Right ventricle myocardium inferior (tissue), 1 donor: ENCODE results near the gene CTDP1. TPM values are rescaled to one million over a fixed set of nuclear protein-coding genes. Genes with fewer than 3 reads are reported as not detected.

Experiments used
- ATAC-seq: fragments of 200-7000 bp; cut with Tn5 transposase; one replicate; pipeline ENCODE4 v1.9.1; 2020; ENCODE audit warnings: mild to moderate bottlenecking, moderate library complexity
- DNase-seq: peaks from one replicate; pipeline ENCODE4 v3.0.0; 2021; ENCODE audit errors: missing footprints
- intact Hi-C: fragments of 100-400 bp; cut with DNase I; formaldehyde crosslinking; loops from one replicate; pipeline ENCODE4 v1.11.0; 2022
- total RNA-seq: library from RNA; stranded (reverse); fragmentation: NEBNext Ultra II Directional; extraction: Animal tissue kit (Norgen Biotek cat#: 25700); gene quantifications from one replicate; pipeline ENCODE4 v1.2.1, GENCODE V29; 2021
- donor health status: DM: no; HTN: yes; CAD: no; lungs with severe emphysema.

The CTDP1 gene
- total RNA-seq, 1 donor from 2014 or later: 8.4 TPM

GRCh38 chr18:79768745-79769144, 89.1 kb downstream of the CTDP1 start:
- DNase-seq (no peak), ATAC-seq (no peak)
- intact Hi-C loops: no loop called here

DNA sequence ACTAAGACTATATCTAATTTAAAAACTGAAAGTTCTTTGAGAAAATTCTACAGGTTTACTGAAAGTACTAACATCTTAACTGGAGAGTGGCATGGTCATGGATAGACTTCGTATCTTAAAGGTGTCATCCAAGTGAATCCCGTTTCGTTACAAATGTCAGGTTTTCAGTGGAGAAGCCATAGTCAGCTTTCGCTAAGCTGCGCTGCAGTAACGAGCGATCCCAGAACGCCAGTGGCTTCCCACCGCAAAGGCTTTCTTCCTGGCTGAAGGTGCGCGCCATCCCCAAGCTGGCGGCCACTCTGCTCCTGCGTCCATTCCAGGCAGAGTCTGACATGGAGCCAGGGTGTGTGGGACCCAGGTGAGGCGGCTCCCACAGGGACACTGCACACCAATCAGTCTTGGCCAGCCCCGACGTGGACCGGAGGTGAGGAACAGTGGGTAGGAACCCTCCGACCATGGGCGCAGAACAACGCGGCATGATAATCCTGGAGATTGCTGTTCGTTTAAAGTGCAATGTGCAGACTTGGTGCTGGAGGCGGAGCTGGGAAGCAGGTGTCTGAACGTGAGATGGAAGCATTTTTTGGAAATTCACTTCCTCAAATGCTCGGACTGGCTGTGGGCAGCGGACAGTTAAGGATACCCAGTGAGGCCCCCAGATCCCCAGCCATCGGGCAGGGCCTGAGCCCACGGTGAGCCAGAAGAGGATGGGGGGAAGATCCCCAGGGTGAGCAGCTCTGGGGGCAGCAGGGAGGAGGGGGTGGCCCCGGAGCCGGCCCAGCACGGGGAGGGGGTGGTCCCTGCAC, 90.3 kb downstream of the CTDP1 start:
- intact Hi-C loops: no loop called here
- DNase-seq (no peak), ATAC-seq (no peak)

GRCh38 chr18:79770501-79770815, 90.9 kb downstream of the CTDP1 start:
- DNase-seq: no peak
- ATAC-seq: no peak
- intact Hi-C loops: no loop called here

- intact Hi-C loops: no loop called here
- DNase-seq (no peak), ATAC-seq (no peak)
These were observed 91.2 kb downstream of the CTDP1 start for GRCh38 chr18:79770826-79771225.

- ATAC-seq (no peak), DNase-seq (no peak)
- intact Hi-C loops: no loop called here
These were observed 92.0 kb downstream of the CTDP1 start for GRCh38 chr18:79771446-79772107.

DNA sequence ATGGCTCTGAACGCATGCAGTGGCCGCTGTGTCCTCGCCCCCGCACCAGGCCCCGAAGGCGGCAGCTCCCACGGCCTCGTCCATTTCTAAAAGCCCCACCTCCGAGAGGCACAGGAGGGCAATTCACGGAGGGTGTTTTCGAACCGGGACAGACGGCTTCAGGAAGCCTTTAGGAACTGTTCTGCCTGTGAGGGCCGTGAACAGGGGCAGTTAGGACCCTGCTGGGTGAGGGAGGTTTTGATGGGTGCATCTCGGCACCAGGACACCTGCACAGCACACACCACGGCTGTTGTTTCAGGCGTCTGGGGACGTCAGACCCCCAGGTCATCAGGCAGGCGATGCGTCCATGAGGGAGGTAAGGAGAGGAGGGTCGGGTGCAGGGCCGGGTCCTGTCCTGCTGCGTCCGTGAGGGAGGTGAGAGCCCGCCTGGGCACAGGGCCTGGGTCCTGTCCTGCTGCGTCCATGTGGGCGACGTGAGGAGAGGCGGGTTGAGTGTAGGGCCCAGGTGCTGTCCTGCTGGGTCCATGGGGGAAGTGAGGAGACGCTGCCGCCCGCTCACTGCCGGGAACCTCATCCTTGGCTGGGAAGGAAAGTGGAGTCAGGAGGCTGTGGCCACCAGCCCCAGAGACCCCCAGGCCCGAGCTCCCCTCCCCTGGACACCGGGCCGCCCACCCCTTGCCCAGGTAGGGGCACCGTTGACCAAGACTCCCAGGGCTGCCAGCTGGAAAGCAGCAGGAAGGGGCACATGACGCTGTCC, 92.7 kb downstream of the CTDP1 start:
- ATAC-seq: no peak
- intact Hi-C loops: no loop called here
- no peak for DNase-seq

DNA sequence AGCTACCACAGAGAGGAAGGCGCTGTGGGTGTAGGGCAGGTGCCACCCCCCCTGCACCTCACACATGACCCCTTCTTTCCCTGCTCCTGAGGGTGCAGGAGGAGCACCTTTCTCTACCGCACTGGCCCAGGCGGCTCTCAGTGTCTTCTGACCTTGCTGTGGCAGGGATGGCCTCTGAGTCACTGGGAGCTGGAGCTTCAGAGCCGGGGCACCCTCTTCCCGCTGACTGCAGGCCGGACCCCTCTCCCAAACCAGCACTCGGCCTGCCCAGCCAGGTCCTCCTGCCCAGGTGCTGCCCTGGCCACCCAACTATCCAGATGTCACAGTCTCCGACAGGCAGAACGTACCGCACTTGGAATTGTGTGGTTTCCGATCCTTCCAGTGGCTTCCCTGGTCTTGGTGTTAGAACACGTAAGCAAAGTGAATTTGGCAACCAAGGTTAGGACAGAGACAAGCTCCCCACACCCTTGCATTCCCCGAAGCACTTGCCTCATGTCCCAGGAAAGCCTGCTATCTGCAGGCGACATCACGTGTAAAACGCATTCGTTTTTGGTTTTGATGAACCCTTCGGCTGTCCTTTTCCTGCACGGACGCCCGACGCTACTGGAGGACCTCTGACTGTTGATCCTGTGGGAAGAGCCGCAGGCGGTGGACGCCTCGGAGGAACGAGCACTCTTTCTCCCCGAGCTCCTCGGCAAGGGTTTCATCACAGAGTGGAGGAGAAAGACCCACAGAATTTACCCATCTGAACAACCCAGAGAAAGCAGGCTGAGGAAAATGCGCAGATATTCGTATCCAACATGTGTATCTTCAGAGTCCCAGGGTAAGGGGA, 93.5 kb downstream of the CTDP1 start:
- intact Hi-C loops: no loop called here
- DNase-seq (no peak), ATAC-seq (no peak)

- DNase-seq: no peak
- no peak for ATAC-seq
- intact Hi-C loops: no loop called here
These were observed 94.5 kb downstream of the CTDP1 start for GRCh38 chr18:79774111-79774510.

DNA sequence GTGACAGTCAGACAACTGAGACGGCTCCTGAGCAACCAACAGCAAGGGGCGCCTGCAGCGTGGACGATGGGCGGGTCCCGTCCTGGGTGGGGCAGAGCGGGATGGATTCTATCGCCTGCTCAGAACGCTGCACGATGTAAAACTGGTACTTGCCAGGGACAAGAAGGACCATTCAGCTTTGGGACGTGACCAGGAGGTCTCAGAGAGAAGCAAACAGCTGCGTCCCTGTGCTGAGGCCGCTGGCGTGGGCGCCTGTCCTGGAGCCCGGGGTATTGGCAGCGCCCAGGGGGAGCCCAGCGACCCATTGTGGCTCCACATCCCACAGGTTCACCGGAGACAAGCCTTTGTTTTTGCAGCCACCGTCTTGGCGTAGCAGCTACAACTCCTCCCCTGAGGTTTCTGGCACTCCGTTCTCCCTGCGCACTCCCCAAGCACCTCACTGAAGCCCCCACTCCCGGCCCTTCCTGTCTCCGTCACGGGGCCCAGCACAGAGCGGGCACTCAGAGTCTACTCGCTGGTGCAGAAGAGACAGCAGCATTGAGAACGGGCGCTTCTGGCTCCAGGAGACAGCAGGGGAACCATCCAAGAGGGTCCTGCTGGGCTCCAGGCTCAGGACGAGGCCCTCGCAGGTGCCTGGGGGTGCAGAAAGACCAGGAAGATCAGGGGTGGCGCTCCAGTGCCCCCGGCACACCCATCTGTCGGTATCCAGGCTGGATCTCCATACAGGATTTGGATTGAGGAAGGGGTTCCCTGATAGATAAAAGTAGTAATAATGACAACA, 96.0 kb downstream of the CTDP1 start:
- DNase-seq (no peak), ATAC-seq (no peak)
- intact Hi-C loops: no loop called here

DNA sequence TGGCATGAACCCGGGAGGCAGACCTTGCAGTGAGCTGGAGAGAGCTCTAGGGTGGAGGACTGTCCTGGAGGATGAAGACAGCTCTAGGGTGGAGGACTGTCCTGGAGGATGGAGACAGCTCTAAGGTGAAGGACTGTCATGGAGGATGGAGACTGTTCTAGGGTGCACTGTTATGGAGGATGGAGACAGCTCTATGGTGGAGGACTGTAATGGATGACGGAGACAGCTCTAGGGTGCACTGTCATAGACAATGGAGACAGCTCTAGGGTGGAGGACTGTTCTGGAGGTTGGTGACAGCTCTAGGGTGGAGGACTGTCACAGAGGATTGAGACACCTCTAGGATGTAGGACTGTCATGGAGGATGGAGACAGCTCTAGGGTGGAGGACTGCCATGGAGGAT, 97.1 kb downstream of the CTDP1 start:
- DNase-seq: no peak
- intact Hi-C loops: no loop called here

GRCh38 chr18:79778291-79778791, 98.7 kb downstream of the CTDP1 start:
- no peak for ATAC-seq
- DNase-seq: no peak
- intact Hi-C loops: no loop called here

More for the DNA sequence above, 97.1 kb downstream of the CTDP1 start:
- ATAC-seq: no peak

- intact Hi-C loops: no loop called here
- no peak for DNase-seq
- no peak for ATAC-seq
These were observed 99.6 kb downstream of the CTDP1 start for GRCh38 chr18:79779021-79779699.

DNA sequence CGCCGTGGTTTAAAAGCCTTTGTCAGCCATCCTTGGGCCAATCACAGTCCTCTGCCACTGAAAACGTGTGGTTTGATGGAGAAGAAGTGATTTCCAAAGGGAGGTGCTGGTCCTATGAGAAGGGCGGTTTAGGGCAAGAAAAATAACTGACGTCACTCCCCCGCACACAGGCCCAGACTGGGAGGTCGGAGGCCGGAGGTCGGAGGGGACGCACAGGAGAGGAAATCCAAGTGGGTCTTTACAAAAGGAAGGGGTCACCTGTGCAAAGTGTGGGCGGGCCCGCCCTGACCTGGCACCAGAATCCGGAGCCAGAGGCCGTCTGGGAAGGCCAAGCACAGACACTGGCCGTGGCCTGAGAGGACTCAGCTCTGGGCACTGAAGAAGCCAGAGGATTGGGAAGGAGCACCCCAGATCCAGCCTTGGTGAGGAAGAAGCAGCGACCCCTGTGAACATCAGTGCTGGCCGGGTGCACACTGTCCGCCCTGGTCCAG, 100.1 kb downstream of the CTDP1 start:
- intact Hi-C loops: no loop called here

DNA sequence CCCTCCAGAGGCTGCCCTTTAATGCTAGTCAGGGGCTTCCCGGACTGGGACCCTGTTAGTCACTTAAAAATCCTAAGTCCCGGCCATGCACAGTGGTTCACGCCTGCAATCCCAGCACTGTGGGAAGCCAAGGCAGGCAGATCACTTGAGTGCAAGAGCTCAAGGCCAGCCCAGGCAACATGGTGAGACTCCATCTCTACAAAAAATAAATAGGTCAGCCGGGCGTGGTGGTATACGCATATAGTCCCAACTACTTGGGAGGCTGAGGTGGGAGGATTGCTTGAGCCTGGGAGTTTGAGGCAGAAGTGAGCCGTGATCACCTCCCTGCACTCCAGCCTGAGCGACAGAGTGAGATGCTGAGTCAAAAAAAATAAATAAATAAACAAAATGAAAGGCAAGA, 100.9 kb downstream of the CTDP1 start:
- no peak for DNase-seq
- no peak for ATAC-seq
- intact Hi-C loops: no loop called here

More for the DNA sequence above, 100.1 kb downstream of the CTDP1 start:
- DNase-seq: no peak
- no peak for ATAC-seq

DNA sequence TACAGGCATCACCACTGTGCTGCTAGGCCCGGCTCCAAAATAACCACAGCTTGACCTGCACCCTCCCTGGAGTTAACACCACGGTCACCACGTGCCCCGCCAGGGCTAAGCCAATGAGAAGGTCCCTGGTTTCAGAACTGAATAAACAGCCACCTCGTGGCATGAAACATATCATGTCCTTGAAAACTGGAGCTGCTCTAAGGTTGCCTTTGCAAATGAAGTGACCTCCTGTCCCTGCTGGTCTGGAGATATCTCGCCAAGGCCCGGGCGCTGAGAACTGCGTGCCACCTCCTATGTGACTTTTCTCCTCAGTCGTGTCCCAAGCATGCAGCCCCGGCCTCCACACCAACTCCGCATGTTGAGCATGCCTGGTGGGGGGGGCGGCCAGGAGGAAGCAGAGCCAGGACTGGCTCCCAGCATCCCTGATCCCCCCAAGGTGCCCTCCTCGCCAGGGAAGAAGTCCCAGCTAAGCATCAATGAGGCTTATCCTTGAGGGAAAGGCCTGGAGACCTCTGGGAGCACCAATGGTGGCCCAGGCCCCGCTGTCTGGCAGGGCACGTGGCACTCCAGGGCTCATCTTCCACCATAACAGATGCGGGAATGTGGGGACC, 101.8 kb downstream of the CTDP1 start:
- ATAC-seq: no peak
- intact Hi-C loops: no loop called here

GRCh38 chr18:79782566-79783308, 103.1 kb downstream of the CTDP1 start:
- no peak for DNase-seq
- no peak for ATAC-seq
- intact Hi-C loops: no loop called here

More for the DNA sequence above, 101.8 kb downstream of the CTDP1 start:
- no peak for DNase-seq
